HCT116 (cell line): Measurements from ENCODE around the gene ZMYND11. TPM values are rescaled to one million over a fixed set of nuclear protein-coding genes. Genes with fewer than 3 reads are reported as not detected.

Experiments
- ATAC-seq: fragments of 200-7000 bp; cut with Tn5 transposase; 2 replicates; pipeline ENCODE4 v1.9.1; 2020; ENCODE audit warnings: mild to moderate bottlenecking, moderate library complexity
- BruUV-seq: library from RNA; stranded (reverse); fragments of 400-500 nt; replicated peaks from 2 replicates; lab custom pipeline; 2021; lab: Mats Ljungman, UMichigan
- CTCF ChIA-PET: fragments of 300-600 bp; sonication (Branson Sonifier 250); formaldehyde crosslinking; loops from one replicate; lab custom pipeline; 2021; ENCODE audit warnings: antibody characterized with exemption; lab: Charles Lee
- POLR2A ChIA-PET: fragments of 300-600, 350-600 bp; sonication (Branson Sonifier 250); formaldehyde crosslinking; loops from one replicate; lab custom pipeline; 2021; ENCODE audit warnings: antibody characterized with exemption; lab: Charles Lee
- RAD21 ChIA-PET, 2 experiments: fragments of 300-600 bp; sonication (Branson Sonifier 250); formaldehyde crosslinking; loops; one replicate each; lab custom pipeline; 2023; ENCODE audit warnings: low total read pairs in 2 of 2; ENCODE audit not compliant: uncharacterized antibody in 2 of 2, unreplicated experiment in 2 of 2, low non-redundant PET in 1 of 2; lab: Charles Lee
- DNase-seq: peaks from one replicate; pipeline ENCODE4 v3.0.0-alpha.2; 2010; ENCODE audit warnings: low read depth, low spot score
- H2AFZ ChIP-seq: fragments of 200-600 bp; shearing (Covaris generic), sonication (generic); 2 replicates; pipeline ENCODE4 v1.6.1; 2017; ENCODE audit warnings: low read depth, mixed run types, mixed read lengths, antibody characterized with exemption, low read length; ENCODE audit not compliant: poor library complexity, severe bottlenecking
- H3K27ac ChIP-seq: 2 replicates; pipeline ENCODE4 v1.5.1; 2012; ENCODE audit warnings: low read depth, low read length
- H3K27me3 ChIP-seq: fragments of 200-600 bp; sonication (generic); 2 replicates; pipeline ENCODE4 v1.6.1; 2016; ENCODE audit warnings: mixed run types, low read length, mixed read lengths; ENCODE audit not compliant: insufficient read depth
- H3K36me3 ChIP-seq, 2 experiments: fragments of 200-500 bp in 1 of 2; fragments of 200-600 bp in 1 of 2; sonication (Bioruptor generic) in 1 of 2; sonication (generic) in 1 of 2; 2 replicates each; pipeline versions ENCODE4 v1.5.1 to v1.6.1; 2014 to 2016; ENCODE audit warnings: low read length in 2 of 2, inconsistent platforms in 1 of 2, mixed read lengths in 1 of 2, mixed run types in 1 of 2; ENCODE audit not compliant: insufficient read depth in 2 of 2, control insufficient read depth in 1 of 2
- H3K4me1 ChIP-seq, 2 experiments: fragments of 200-600 bp in 1 of 2; sonication (generic) in 1 of 2; 2 replicates each; pipeline versions ENCODE4 v1.5.1 to v1.6.1; 2012 to 2017; ENCODE audit warnings: low read length in 2 of 2, inconsistent platforms in 1 of 2, mild to moderate bottlenecking in 1 of 2, mixed read lengths in 1 of 2, mixed run types in 1 of 2, moderate library complexity in 1 of 2; ENCODE audit not compliant: insufficient read depth in 2 of 2, control insufficient read depth in 1 of 2
- H3K4me2 ChIP-seq: fragments of 200-600 bp; sonication (generic); 2 replicates; pipeline ENCODE4 v1.6.1; 2017; ENCODE audit warnings: mixed run types, low read length, mixed read lengths
- H3K4me3 ChIP-seq, 2 experiments: fragments of 200-600 bp in 1 of 2; sonication (generic) in 1 of 2; replicated peaks in 1 of 2; 2 replicates each; pipeline ENCODE4 v1.5.1; 2011 to 2016; ENCODE audit warnings: low read length in 2 of 2, control low read depth in 1 of 2, low read depth in 1 of 2, mild to moderate bottlenecking in 1 of 2, mixed read lengths in 1 of 2, mixed run types in 1 of 2
- H3K79me2 ChIP-seq: fragments of 200-600 bp; sonication (generic); 2 replicates; pipeline ENCODE4 v1.6.1; 2017; ENCODE audit warnings: mild to moderate bottlenecking, mixed run types, low read length, moderate library complexity, mixed read lengths; ENCODE audit not compliant: insufficient read depth
- H3K9ac ChIP-seq: fragments of 200-600 bp; sonication (generic); 2 replicates; pipeline ENCODE4 v1.6.1; 2016; ENCODE audit warnings: low read length, mixed read lengths
- H3K9me2 ChIP-seq: fragments of 200-600 bp; sonication (generic), shearing (Covaris generic); 2 replicates; pipeline ENCODE4 v1.6.1; 2017; ENCODE audit warnings: mixed run types, mild to moderate bottlenecking, moderate library complexity; ENCODE audit not compliant: insufficient read depth
- H3K9me3 ChIP-seq, 2 experiments: fragments of 200-500 bp in 1 of 2; fragments of 200-600 bp in 1 of 2; sonication (Bioruptor generic) in 1 of 2; sonication (generic) in 1 of 2; 2 replicates each; pipeline ENCODE4 v1.6.1; 2014 to 2017; ENCODE audit warnings: low read length in 2 of 2, mixed read lengths in 2 of 2, inconsistent platforms in 1 of 2, low read depth in 1 of 2, mild to moderate bottlenecking in 1 of 2, mixed run types in 1 of 2, moderate library complexity in 1 of 2; ENCODE audit not compliant: control insufficient read depth in 1 of 2, insufficient read depth in 1 of 2
- H4K20me1 ChIP-seq: fragments of 200-600 bp; sonication (generic), shearing (Covaris generic); 2 replicates; pipeline ENCODE4 v1.6.1; 2017; ENCODE audit warnings: mixed run types, mild to moderate bottlenecking, moderate library complexity; ENCODE audit not compliant: insufficient read depth
- CBX3 ChIP-seq: IDR thresholded peaks from 2 replicates; pipeline ENCODE4 v1.6.1; 2012; ENCODE audit warnings: low read depth
- CTCF ChIP-seq, 3 experiments: fragments of 200-600 bp in 1 of 3; sonication (generic) in 1 of 3; IDR thresholded peaks in 2 of 3; conservative IDR thresholded peaks in 1 of 3; 2 replicates each; pipeline ENCODE4 v1.5.1; 2012 to 2017; ENCODE audit warnings: low read depth in 2 of 3, low read length in 2 of 3, antibody characterized with exemption in 1 of 3, borderline replicate concordance in 1 of 3, control low read depth in 1 of 3, mild to moderate bottlenecking in 1 of 3, mixed read lengths in 1 of 3, mixed run types in 1 of 3, moderate library complexity in 1 of 3; ENCODE audit not compliant: insufficient read depth in 1 of 3
- SIN3A ChIP-seq: IDR thresholded peaks from 2 replicates; pipeline ENCODE4 v1.6.1; 2012; ENCODE audit warnings: low read depth
- SP1 ChIP-seq: IDR thresholded peaks from 2 replicates; pipeline ENCODE4 v1.6.1; 2012; ENCODE audit warnings: low read depth
- SRF ChIP-seq: IDR thresholded peaks from 2 replicates; pipeline ENCODE4 v1.6.1; 2012; ENCODE audit warnings: low read depth
- YY1 ChIP-seq: IDR thresholded peaks from 2 replicates; pipeline ENCODE4 v1.6.1; 2011; ENCODE audit warnings: low read length, low read depth, moderate library complexity, mild to moderate bottlenecking; ENCODE audit not compliant: insufficient replicate concordance; ENCODE audit errors: extremely low read depth
- ZBTB33 ChIP-seq: IDR thresholded peaks from 2 replicates; pipeline ENCODE4 v1.6.1; 2011; ENCODE audit warnings: mild to moderate bottlenecking, low read length, moderate library complexity; ENCODE audit not compliant: insufficient replicate concordance; ENCODE audit errors: extremely low read depth
- ZNF274 ChIP-seq: fragments of 200-500 bp; sonication (Bioruptor generic); IDR thresholded peaks from 2 replicates; pipeline ENCODE4 v1.6.1; 2014; ENCODE audit warnings: mild to moderate bottlenecking, low read depth, low read length, inconsistent platforms
- intact Hi-C: fragments of 100-400 bp; cut with micrococcal nuclease; formaldehyde crosslinking; loops from 2 replicates; pipeline ENCODE4 v1.10.0; 2022
- total RNA-seq: library from RNA; stranded (reverse); gene quantifications from one replicate; pipeline ENCODE4 v1.2.1, GENCODE V29; 2021; ENCODE audit not compliant: unreplicated experiment

ZMYND11 gene
- total RNA-seq, 1 experiment from 2014 or later: 28.3 TPM

- no peak for TF ChIP-seq CBX3
These were observed 80.2 kb downstream of the ZMYND11 start (continued) for GRCh38 chr10:215444-215843.

GRCh38 chr10:218798-219197, 83.5 kb downstream of the ZMYND11 start:
- H3K4me1 ChIP-seq: no peaks in the 10 kb centered on the region
- CTCF ChIA-PET: interaction anchor here (2.0 kb wide), 1 partner anchor 12 kb away, joined by 8 read pairs; no protein-coding TSS in a partner anchor
- RAD21 ChIA-PET: no interaction called here
- H3K9me3 ChIP-seq: no peaks in the 10 kb centered on the region
- no peak for ATAC-seq
- H3K9me2 ChIP-seq: no peaks in the 10 kb centered on the region
- no peaks in the 10 kb centered on the region for H3K27me3 ChIP-seq
- no peak overlapping the region for H3K4me3 ChIP-seq
- H3K9ac ChIP-seq: no peak overlapping the region
- no peaks in the 10 kb centered on the region for H3K36me3 ChIP-seq
- BruUV-seq: no TSS peak
- TF ChIP-seq SIN3A (no peak), YY1 (no peak), SP1 (no peak), ZBTB33 (no peak), CTCF (IDR thresholded peaks at IDR 0.05 in 2 of 3, conservative IDR thresholded peaks at IDR 0.05 in 1 of 3; ENCODE audit: borderline replicate concordance in 1 of 3, insufficient read depth in 1 of 3, low read depth in 2 of 3, low read length in 2 of 3) (no peak), SRF (no peak), CBX3 (no peak), ZNF274 (no peak)
- H3K79me2 ChIP-seq: no peaks in the 10 kb centered on the region
- no peak for DNase-seq
- POLR2A ChIA-PET: no interaction called here
- no peak overlapping the region for H2AFZ ChIP-seq
- H3K4me2 ChIP-seq: no peak overlapping the region
- no peak overlapping the region for H3K27ac ChIP-seq
- intact Hi-C loops: no loop called here
- H4K20me1 ChIP-seq: no peaks in the 10 kb centered on the region
